Measurements from ENCODE around the gene HIC1. TPM values are rescaled to one million over a fixed set of nuclear protein-coding genes. Genes with fewer than 3 reads are reported as not detected.

Gene HIC1
- polyA plus RNA-seq, 1 donor, result 34.5 TPM

DNA sequence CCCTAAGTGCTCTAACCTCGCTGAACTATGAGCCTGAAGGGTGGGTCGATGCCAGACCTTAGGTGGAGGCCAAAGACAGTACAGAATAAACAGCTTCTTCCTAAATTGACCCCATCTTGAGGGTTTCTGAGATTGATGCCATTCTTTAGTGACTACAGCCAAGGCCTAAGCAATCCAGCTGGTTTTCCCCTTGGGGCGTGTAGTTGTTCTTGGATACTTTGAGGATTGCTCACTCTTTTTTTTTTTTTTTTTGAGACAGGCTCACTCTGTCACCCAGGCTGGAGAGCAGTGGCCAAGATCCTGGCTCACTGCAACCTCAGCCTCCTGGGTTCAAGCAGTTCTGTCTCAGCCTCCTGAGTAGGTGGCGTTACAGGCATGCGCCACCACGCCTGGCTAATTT is 11.1 kb upstream of the HIC1 start:
- DNase-seq (ENCODE audit: low read depth), result no peak

DNA sequence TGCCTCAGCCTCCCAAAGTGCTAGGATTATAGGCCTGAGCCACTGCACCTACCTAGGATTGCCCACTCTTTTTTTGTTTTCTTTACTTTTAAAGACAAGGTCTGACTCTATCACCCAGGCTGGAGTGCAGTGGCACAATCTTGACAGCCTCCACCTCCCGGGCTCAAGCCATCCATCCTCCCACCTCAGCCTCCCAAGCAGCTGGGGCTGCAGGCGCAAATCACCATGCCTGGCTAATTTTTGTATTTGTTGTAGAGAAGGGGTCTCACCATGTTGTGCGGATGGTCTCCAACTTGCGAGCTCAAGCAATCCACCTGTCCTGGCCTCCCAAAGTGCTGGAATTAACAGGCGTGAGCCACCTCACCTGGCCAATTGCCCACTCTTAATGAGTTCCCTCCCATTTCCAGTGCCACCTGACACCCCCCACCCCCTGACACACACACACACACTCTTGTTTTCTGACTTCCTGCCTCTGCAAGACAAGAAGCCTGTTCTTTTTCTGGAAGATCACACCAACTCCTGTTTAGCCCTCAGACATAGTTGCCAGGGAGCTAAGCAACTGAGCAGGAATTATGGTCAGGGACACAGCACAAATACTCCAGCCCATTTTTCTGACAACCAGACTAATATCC is 10.5 kb upstream of the HIC1 start:
- no peak for DNase-seq (ENCODE audit: low read depth)

DNA sequence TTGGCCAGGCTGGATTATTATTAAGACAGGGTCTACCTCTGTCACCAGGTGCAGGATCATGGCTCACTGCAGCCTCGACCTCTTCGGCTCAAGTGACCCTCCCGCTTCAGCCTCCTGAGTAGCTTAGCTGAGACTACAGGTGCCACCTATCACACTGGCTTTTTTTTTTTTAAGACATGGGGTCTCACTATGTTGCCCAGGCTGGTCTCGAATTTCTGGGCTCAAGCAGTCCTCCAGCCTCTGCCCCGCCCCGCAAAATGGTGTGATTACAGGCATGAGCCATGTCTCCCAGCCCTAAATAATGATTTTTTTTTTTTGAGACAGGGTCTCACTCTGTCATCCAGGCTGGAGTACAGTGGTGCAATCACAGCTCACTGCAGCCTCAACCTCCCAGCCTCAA is 7.3 kb upstream of the HIC1 start:
- no peak for DNase-seq (ENCODE audit: low read depth)

DNA sequence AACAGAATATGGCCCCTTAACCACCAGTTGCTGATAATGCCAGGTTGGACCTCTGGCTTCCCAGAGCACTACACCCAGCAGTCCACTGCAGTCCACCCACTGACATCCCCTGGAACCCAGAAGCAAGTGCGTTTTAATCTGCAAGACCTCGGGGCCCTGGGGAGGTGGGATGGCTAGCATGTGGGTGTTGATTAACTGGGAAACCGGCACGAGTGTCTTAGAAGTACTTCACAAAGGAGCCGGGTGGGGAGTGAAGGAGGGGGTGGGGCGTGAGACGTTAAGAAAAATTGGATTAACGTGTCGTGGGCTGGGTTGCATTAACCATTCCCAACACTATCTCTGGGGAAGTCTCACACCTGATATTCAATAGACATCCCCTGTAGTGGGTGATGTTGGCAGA is 6.1 kb upstream of the HIC1 start:
- DNase-seq (ENCODE audit: low read depth), result no peak

DNA sequence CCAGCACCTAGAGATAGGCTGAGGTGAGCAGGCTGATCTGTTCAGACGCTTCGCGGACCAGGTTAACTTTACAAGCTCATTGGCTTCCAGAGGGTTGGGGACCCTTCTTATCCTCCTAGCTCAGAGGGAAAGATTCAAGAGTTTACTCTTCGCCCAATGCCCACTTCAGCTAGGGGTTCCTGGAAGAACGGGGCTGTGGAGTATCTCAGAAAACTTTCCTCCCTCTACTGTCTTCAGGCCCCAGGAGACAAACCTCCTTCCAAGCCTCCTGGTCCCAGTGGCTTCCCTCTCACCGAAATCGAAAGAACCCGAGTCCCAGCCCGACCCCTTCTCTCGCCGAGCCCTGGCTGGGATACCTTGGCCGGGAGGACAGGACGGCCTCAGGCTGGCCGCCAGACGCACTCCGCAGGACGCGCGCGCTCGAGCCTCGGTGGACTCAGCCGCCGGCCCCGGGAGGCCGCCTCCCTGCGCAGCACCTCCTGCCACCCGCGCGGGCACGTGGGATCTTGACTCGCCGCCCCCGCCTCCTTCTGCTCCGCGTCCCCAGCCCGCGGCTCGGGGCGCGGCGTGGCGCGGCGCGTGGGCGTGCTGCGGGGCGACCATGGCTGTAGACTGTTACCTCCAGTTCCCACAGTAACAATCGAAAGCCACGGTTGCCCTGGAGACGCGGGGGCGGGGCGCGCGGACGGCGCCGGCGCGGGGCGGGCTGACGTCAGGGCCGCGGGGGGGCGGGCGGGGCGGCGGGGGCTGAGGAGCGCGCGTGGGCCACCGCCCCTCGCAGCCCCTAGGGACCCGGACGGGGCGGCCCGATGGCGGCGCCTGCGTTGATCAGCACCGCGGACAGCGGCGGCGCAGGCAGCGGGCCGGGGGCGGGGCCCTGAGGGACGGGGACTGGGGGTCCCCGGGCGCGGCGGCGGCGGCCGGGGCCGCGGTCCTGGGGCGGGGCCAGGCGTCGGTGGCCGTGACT is 5.3 kb upstream of the HIC1 start:
- DNase-seq (ENCODE audit: low read depth), result no peak

DNA sequence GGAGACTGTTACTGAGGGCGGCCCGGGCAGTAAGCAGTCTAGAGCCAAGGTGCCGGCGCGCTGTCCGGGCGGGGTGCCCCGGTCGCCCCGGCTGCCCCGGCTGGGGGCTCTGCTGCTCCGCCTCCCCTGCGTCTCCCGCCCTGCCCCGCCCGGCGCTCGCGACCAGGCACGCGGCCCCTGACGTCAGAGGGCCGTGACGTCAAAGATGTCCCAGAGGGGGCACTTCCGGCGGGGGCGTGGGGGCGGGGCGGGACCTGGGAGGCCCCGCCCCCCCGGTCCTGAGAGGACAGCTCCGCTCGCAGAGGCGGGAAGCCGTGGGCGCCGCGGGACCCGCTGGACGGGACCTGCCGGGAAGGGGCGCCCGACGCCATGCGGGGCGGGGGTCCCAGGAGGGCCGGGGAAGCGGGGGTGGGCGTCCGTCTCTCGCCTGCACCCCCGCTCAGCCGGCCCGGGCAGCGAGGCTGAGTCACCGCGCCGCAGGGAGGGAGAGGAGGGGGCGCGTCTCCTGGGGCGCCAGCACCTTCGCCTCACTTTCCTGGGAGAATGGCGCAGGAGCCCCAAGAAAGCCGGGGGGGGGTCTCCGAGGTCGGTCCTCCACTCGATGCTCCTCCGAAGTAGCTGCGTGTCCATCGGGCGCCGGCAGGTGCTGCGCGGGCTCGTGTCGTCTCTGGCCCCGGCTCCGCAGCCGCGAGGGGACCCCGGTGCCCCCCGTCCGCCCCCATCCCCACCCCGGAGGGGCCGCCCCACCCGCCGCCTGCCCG is 4.4 kb upstream of the HIC1 start:
- DNase-seq (ENCODE audit: low read depth), result no peak

DNA sequence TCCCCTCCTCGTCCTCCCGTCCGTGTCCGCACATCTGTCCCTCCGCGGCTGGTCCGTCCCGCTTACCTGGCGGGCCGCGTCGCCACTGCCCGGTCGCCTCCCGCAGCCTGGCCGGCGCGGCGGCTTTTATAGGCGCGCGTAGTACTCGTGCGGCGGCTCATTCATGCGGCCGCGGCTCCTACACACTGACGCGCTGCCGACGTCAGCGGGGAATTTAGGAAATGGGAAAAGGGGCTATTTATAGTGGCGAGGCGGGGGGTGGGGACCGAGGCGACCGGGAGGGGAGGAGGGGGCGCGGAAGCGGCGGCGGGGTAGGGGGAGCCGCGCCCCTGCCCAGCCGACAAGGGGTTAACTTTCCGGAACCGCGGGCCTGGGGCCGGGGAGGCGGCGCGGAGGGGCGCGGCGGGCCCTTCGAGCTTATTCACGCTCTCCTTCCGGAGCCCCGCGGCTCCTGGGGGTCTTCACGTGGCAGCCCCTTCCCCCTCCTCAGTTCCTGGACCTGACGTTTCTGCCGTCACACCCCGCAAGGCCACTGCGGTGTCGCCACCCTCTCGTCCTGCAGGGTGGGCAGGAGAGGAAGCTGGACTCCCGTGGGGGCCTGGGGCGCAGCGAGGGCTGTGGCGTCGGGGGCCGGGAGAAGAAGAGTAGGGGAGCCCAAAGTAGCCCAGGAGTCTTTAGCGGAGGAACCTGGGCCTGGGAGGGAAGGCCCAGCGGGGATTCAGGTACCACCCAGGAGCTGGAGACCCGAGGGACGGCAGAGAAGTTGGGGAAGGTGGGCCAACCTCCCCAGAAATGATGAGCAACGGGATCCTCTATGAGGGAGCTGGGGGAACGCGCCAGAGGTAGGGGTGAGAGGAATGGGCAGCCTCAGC is 3.6 kb upstream of the HIC1 start:
- no peak for DNase-seq (ENCODE audit: low read depth)

DNA sequence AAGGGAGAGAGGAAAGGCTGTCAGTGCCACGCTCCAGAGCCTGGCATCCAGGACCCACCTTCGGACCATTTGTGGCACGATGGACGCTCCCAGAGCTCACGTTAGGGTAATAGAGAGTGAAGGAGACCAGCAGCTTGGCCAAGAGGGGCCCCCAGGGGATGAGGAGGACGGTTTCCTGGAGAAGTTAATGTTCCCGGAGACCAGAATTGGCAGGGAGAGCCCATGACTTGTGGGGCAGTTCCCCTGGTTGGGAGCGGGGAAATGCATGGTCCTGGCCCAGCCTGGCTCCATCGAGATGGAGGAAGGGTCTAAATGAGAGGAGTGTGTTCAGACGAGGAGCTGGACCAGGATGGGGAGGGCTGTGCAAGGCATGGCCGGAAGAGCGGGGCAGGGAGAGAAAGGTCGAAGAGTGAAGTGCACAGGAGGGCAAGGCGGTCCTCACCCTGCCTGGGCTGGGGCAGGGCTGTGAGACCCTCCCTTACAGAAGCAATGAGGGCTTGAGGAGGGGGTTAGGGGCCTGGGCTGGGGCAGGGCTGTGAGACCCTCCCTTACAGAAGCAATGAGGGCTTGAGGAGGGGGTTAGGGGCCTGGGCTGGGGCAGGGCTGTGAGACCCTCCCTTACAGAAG is 2.9 kb upstream of the HIC1 start:
- no peak for DNase-seq (ENCODE audit: low read depth)

DNA sequence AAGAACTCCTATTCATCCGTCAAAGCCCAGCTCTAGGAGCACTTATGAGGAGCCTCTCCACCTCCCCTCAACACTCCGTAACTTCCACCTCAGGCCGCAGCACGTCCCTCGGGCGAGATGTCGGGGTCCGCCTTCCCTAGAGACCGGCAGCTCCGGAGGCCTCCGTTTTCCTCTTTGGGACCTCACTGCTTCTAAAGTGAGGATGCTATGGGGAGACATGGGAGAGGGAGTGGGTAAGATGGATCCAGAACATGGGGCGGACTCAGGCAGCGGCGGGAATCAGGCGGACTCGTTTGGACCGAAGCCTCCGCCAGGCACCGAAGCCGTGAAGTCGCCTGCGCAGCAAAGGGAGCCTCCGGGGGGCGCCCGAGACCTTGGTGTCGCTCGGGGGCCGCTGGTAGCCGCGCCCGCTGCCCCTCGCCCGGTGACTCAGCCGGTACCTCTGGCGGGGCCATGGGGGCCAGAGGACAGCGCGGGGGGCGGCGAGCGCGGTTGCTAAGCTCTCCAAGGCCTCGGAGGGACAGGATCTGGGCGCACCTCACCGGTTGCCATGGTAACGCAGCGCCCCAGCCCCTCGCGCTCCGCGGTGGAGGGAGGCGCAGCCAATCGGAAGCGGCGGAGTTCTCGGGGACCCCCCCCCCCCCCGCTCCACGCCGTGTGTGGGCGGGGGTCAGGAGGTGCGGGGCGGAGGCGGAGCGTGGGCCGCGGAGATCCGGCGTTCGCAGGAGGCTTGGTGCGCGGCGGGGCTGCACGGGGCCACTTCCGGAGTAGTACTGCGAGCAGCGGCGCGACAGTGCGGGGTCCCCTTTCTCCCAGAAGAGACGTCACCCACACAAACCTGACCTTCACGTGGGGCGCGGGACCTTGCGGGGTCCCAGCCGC is 1.3 kb upstream of the HIC1 start:
- no peak for DNase-seq (ENCODE audit: low read depth)

DNA sequence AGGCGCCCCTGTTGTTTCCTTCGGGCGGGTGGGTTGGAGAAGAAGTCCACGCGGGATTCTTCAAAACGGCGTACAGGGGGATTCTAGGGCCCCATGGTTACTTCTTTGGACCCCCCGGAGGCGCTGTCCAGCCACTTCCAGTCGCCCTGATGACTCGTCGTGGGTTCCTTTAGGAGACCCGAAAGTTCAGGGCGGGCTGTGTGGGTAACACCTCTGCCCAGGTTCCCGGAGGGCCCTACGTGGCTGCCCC is 716 bp upstream of the HIC1 start:
- DNase-seq (ENCODE audit: low read depth), result no peak

DNA sequence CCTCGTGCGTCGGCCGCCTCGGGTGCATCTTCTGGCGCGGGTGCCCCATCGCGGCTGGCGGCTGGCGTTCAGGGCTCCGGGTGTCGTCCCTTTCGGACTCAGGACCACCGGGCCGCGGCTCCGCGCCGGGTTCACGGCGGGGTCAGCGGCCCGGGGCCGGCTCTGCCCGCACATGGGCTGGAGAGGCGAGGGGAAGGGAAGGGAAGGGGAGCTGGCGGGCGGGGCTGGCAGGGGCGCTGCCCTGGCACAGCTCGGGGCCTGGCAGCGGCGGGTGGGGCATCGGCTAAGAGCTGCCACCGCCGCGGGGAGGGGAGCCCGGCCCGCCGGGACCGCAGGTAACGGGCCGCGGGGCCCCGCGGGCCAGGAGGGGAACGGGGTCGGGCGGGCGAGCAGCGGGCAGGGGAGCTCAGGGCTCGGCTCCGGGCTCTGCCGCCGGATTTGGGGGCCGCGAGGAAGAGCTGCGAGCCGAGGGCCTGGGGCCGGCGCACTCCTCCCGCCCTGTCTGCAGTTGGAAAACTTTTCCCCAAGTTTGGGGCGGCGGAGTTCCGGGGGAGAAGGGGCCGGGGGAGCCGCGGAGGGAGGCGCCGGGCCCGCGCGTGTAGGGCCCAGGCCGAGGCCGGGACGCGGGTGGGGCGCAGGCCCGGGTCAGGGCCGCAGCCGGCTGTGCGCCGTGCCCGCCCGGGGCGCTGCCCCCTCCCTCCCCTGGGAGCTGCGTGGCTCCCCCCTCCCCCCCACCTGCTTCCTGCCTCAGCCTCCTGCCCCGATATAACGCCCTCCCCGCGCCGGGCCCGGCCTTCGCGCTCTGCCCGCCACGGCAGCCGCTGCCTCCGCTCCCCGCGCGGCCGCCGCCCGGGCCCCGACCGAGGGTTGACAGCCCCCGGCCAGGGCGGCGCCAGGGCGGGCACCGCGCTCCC is 646 bp downstream of the HIC1 start:
- no peak for DNase-seq (ENCODE audit: low read depth)

DNA sequence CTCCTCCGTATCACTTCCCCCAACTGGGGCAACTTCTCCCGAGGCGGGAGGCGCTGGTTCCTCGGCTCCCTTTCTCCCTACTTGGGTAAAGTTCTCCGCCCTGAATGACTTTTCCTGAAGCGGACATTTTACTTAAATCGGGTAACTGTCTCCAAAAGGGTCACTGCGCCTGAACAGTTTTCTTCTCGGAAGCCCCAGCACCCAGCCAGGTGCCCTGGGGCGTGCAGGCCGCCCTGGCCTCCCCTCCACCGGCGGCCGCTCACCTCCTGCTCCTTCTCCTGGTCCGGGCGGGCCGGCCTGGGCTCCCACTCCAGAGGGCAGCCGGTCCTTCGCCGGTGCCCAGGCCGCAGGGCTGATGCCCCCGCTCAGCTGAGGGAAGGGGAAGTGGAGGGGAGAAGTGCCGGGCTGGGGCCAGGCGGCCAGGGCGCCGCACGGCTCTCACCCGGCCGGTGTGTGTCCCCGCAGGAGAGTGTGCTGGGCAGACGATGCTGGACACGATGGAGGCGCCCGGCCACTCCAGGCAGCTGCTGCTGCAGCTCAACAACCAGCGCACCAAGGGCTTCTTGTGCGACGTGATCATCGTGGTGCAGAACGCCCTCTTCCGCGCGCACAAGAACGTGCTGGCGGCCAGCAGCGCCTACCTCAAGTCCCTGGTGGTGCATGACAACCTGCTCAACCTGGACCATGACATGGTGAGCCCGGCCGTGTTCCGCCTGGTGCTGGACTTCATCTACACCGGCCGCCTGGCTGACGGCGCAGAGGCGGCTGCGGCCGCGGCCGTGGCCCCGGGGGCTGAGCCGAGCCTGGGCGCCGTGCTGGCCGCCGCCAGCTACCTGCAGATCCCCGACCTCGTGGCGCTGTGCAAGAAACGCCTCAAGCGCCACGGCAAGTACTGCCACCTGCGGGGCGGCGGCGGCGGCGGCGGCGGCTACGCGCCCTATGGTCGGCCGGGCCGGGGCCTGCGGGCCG is 1.6 kb downstream of the HIC1 start:
- no peak for DNase-seq (ENCODE audit: low read depth)

DNA sequence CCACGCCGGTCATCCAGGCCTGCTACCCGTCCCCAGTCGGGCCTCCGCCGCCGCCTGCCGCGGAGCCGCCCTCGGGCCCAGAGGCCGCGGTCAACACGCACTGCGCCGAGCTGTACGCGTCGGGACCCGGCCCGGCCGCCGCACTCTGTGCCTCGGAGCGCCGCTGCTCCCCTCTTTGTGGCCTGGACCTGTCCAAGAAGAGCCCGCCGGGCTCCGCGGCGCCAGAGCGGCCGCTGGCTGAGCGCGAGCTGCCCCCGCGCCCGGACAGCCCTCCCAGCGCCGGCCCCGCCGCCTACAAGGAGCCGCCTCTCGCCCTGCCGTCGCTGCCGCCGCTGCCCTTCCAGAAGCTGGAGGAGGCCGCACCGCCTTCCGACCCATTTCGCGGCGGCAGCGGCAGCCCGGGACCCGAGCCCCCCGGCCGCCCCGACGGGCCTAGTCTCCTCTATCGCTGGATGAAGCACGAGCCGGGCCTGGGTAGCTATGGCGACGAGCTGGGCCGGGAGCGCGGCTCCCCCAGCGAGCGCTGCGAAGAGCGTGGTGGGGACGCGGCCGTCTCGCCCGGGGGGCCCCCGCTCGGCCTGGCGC is 2.4 kb downstream of the HIC1 start:
- no peak for DNase-seq (ENCODE audit: low read depth)

DNA sequence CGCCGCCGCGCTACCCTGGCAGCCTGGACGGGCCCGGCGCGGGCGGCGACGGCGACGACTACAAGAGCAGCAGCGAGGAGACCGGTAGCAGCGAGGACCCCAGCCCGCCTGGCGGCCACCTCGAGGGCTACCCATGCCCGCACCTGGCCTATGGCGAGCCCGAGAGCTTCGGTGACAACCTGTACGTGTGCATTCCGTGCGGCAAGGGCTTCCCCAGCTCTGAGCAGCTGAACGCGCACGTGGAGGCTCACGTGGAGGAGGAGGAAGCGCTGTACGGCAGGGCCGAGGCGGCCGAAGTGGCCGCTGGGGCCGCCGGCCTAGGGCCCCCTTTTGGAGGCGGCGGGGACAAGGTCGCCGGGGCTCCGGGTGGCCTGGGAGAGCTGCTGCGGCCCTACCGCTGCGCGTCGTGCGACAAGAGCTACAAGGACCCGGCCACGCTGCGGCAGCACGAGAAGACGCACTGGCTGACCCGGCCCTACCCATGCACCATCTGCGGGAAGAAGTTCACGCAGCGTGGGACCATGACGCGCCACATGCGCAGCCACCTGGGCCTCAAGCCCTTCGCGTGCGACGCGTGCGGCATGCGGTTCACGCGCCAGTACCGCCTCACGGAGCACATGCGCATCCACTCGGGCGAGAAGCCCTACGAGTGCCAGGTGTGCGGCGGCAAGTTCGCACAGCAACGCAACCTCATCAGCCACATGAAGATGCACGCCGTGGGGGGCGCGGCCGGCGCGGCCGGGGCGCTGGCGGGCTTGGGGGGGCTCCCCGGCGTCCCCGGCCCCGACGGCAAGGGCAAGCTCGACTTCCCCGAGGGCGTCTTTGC is 3.1 kb downstream of the HIC1 start:
- no peak for DNase-seq (ENCODE audit: low read depth)

DNA sequence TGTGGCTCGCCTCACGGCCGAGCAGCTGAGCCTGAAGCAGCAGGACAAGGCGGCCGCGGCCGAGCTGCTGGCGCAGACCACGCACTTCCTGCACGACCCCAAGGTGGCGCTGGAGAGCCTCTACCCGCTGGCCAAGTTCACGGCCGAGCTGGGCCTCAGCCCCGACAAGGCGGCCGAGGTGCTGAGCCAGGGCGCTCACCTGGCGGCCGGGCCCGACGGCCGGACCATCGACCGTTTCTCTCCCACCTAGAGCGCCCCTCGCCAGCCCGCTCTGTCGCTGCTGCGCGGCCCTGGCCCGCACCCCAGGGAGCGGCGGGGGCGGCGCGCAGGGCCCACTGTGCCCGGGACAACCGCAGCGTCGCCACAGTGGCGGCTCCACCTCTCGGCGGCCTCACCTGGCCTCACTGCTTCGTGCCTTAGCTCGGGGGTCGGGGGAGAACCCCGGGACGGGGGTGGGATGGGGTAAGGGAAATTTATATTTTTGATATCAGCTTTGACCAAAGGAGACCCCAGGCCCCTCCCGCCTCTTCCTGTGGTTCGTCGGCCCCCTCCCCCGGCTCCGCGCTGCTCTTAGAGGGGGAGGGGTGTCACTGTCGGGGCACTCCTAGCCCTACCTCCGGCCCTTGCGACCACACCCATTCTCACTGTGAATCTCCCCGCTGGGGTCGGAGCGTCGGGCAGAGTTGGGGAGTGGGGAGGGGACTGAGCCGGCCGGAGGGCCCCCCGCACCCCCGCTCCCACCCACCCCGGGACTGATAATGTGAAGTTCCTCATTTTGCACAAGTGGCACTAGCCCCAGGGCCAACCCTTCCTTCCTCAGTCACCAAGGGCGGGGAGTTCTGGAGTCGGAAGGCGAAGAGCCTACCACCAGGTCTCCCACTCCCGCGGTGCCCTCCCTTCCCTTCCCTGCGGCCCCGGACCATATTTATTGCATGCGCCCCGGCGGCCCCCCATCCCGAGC is 4.0 kb downstream of the HIC1 start:
- no peak for DNase-seq (ENCODE audit: low read depth)

All from forelimb muscle (tissue), 1 donor.